Endothelial cell (in vitro differentiated cells): ENCODE data around the gene CTPS2. TPM values are rescaled to one million over a fixed set of nuclear protein-coding genes. Genes with fewer than 3 reads are reported as not detected.

Source experiments
- DNase-seq: peaks from one replicate; pipeline ENCODE4 v3.0.0; 2021; ENCODE audit warnings: low spot score
- H3K27ac Mint-ChIP-seq: one replicate; pipeline ENCODE4 v1.8.0; 2021; ENCODE audit warnings: mixed read lengths, inconsistent platforms; ENCODE audit not compliant: unreplicated experiment
- H3K27me3 Mint-ChIP-seq: one replicate; pipeline ENCODE4 v1.8.0; 2021; ENCODE audit warnings: mild to moderate bottlenecking, moderate library complexity, mixed read lengths, inconsistent platforms; ENCODE audit not compliant: unreplicated experiment
- H3K36me3 Mint-ChIP-seq: one replicate; pipeline ENCODE4 v1.8.0; 2021; ENCODE audit warnings: mild to moderate bottlenecking, low read depth, mixed read lengths, inconsistent platforms; ENCODE audit not compliant: unreplicated experiment
- H3K4me1 Mint-ChIP-seq: one replicate; pipeline ENCODE4 v1.8.0; 2021; ENCODE audit warnings: mild to moderate bottlenecking, mixed read lengths, inconsistent platforms; ENCODE audit not compliant: unreplicated experiment
- H3K4me3 Mint-ChIP-seq: one replicate; pipeline ENCODE4 v1.8.0; 2021; ENCODE audit warnings: mild to moderate bottlenecking, mixed read lengths, inconsistent platforms; ENCODE audit not compliant: unreplicated experiment
- H3K9me3 Mint-ChIP-seq: one replicate; pipeline ENCODE4 v1.8.0; 2021; ENCODE audit warnings: mixed read lengths, inconsistent platforms; ENCODE audit not compliant: unreplicated experiment
- CTCF ChIP-seq: fragments of 200-600 bp; sonication (generic); IDR thresholded peaks from one replicate; pipeline ENCODE4 v1.5.0; 2021; ENCODE audit warnings: antibody characterized with exemption; ENCODE audit not compliant: unreplicated experiment
- total RNA-seq: library from RNA; stranded (reverse); fragmentation: NEBNext Ultra II Directional; extraction: Animal tissue kit (Norgen Biotek cat#: 25700); gene quantifications from one replicate; pipeline ENCODE4 v1.2.1, GENCODE V29; 2021; ENCODE audit not compliant: unreplicated experiment

The CTPS2 gene
- total RNA-seq, 1 donor from 2014 or later = 29.5 TPM

DNA sequence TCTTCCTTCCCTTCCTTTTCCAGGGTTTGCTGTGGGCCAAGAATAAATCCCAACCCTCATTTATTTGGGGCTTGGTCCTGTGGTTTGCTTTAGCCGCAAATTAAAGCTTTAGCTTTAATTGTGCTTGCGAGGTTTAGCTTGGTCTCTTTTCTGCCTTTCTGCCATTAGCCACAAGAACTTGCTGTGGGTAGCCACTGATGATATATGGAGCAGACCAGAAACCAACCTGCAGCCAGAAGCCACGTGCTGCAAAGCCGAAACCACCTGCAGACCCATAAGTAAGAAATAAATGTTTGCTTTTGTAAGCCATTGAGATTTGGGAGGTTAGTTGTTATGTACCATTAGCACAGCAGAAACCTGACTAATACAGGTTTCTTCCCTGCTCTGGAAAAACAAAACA lies 152.3 kb downstream of the CTPS2 start:
- Mint-ChIP-seq H3K9me3 (no peaks in the 10 kb centered on the region), H3K27ac (no peak overlapping the region), H3K27me3 (no peaks in the 10 kb centered on the region), H3K36me3 (no peaks in the 10 kb centered on the region), H3K4me3 (no peak overlapping the region), H3K4me1 (no peaks in the 10 kb centered on the region)
- no peak for DNase-seq
- no peak for TF ChIP-seq CTCF

- H3K27ac Mint-ChIP-seq = no peak overlapping the region
- no peaks in the 10 kb centered on the region for H3K27me3 Mint-ChIP-seq
- no peaks in the 10 kb centered on the region for H3K36me3 Mint-ChIP-seq
- H3K4me1 Mint-ChIP-seq = no peaks in the 10 kb centered on the region
- no peak overlapping the region for H3K4me3 Mint-ChIP-seq
- TF ChIP-seq CTCF = no peak
- H3K9me3 Mint-ChIP-seq = no peaks in the 10 kb centered on the region
- no peak for DNase-seq
Measured at GRCh38 chrX:16559206-16559619, 153.3 kb downstream of the CTPS2 start.

DNA sequence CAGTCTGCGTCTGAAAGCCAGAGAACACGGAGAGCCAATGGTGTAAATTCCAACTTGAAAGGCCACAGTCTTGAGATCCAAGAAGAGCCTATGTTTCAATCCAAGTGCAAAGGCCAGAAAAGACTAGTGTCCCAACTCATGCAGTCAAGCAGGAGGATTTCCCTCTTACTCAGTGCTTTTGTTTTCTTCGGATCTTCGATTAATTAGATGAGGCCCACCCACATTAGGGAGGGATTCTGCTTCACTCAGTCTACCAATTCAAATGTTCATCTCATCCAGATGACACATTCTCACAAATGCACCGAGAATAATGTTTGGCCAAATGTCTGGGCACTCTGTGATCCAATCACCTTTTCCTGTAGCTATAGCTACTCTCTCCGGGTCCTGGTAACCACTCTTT lies 154.0 kb downstream of the CTPS2 start:
- Mint-ChIP-seq H3K9me3 (no peaks in the 10 kb centered on the region), H3K27ac (no peak overlapping the region), H3K4me1 (no peaks in the 10 kb centered on the region), H3K27me3 (no peaks in the 10 kb centered on the region), H3K4me3 (no peak overlapping the region), H3K36me3 (no peaks in the 10 kb centered on the region)
- no peak for TF ChIP-seq CTCF
- no peak for DNase-seq

GRCh38 chrX:16552546-16552945 lies 159.9 kb downstream of the CTPS2 start:
- Mint-ChIP-seq H3K4me1 (no peaks in the 10 kb centered on the region), H3K4me3 (no peak overlapping the region), H3K9me3 (no peaks in the 10 kb centered on the region), H3K36me3 (peaks cover 8% of the 10 kb centered on the region), H3K27ac (no peak overlapping the region), H3K27me3 (no peaks in the 10 kb centered on the region)
- no peak for TF ChIP-seq CTCF
- no peak for DNase-seq

GRCh38 chrX:16547644-16548043 lies 164.8 kb downstream of the CTPS2 start:
- Mint-ChIP-seq H3K27me3 (no peaks in the 10 kb centered on the region), H3K9me3 (no peaks in the 10 kb centered on the region), H3K36me3 (peaks cover 8% of the 10 kb centered on the region), H3K27ac (no peak overlapping the region), H3K4me3 (no peak overlapping the region), H3K4me1 (no peaks in the 10 kb centered on the region)
- no peak for TF ChIP-seq CTCF
- DNase-seq = no peak
